Epithelial cell of esophagus (primary cell): ENCODE data around the gene COX7A2.

Experiments
- DNase-seq: peaks from one replicate; pipeline ENCODE4 v3.0.0; 2010; ENCODE audit warnings: low read depth
- H3K4me3 ChIP-seq: 2 replicates; pipeline ENCODE4 v1.5.1; 2011; ENCODE audit warnings: mild to moderate bottlenecking, low read length, control low read depth
- CTCF ChIP-seq: IDR thresholded peaks from 2 replicates; pipeline ENCODE4 v1.5.1; 2011; ENCODE audit warnings: low read depth, mild to moderate bottlenecking, low read length, control low read depth, inconsistent platforms; ENCODE audit not compliant: insufficient read depth; ENCODE audit errors: missing control alignments

Gene COX7A2

GRCh38 chr6:75268988-75269354 is 25.4 kb upstream of the COX7A2 start:
- TF ChIP-seq CTCF, result no peak
- no peak for DNase-seq
- H3K4me3 ChIP-seq, result no peak overlapping the region

- DNase-seq, result peak; percentile 88
- no peak overlapping the region for H3K4me3 ChIP-seq
- no peak for TF ChIP-seq CTCF
These were observed 24.8 kb upstream of the COX7A2 start for GRCh38 chr6:75268121-75268987.

GRCh38 chr6:75267461-75267860 is 23.9 kb upstream of the COX7A2 start:
- no peak for DNase-seq
- TF ChIP-seq CTCF, result no peak
- H3K4me3 ChIP-seq, result no peak overlapping the region

- no peak overlapping the region for H3K4me3 ChIP-seq
- peak; percentile 71 for TF ChIP-seq CTCF
- peak; percentile 66 for DNase-seq
These were observed 23.2 kb upstream of the COX7A2 start for GRCh38 chr6:75266716-75267291.

- no peak overlapping the region for H3K4me3 ChIP-seq
- DNase-seq, result no peak
- no peak for TF ChIP-seq CTCF
These were observed 19.8 kb upstream of the COX7A2 start for GRCh38 chr6:75263401-75263750.

GRCh38 chr6:75262716-75263400 is 19.3 kb upstream of the COX7A2 start:
- H3K4me3 ChIP-seq, result no peak overlapping the region
- DNase-seq, result no peak
- no peak for TF ChIP-seq CTCF

- DNase-seq, result no peak
- H3K4me3 ChIP-seq, result no peak overlapping the region
- no peak for TF ChIP-seq CTCF
These were observed 17.7 kb upstream of the COX7A2 start for GRCh38 chr6:75261299-75261698.
